NCI-H345 treated with DMSO at 0.1 percent for 48 hours (cell line): ENCODE measurements around the gene ANG.
"Not testable (repeated sequence)": the region's sequence is repeated elsewhere in the genome, so short reads cannot be mapped to it uniquely, and the experiment has no call there.

ENCODE experiments used
- DNase-seq: peaks from one replicate; lab custom pipeline; 2025; ENCODE audit not compliant: unreplicated experiment; lab: John Stamatoyannopoulos, UW

Gene ANG

GRCh38 chr14:20688167-20688839 lies at the start of gene ANG:
Gene ANG (plus strand): TSS chr14:20688764. CDS start chr14:20693565, 4,801 bp downstream.
- DNase-seq: no peak

- no peak for DNase-seq
These were observed 47.0 kb upstream of the ANG start, which contains the start of gene OR6S1 for GRCh38 chr14:20641591-20641990. Gene OR6S1 (minus strand): TSS chr14:20641691. CDS start chr14:20641691, 0 bp downstream.

- DNase-seq: no peak
These were observed 46.4 kb upstream of the ANG start for GRCh38 chr14:20642182-20642581.

GRCh38 chr14:20642755-20643154 lies 45.8 kb upstream of the ANG start:
- not testable (repeated sequence) for DNase-seq

- DNase-seq: no peak
These were observed 44.0 kb upstream of the ANG start for GRCh38 chr14:20644520-20644919.

GRCh38 chr14:20645481-20645880 lies 43.1 kb upstream of the ANG start:
- no peak for DNase-seq

GRCh38 chr14:20652996-20653975 lies 35.3 kb upstream of the ANG start:
- no peak for DNase-seq

GRCh38 chr14:20655851-20656250 lies 32.7 kb upstream of the ANG start:
- DNase-seq: no peak

GRCh38 chr14:20656274-20656673 lies 32.3 kb upstream of the ANG start:
- no peak for DNase-seq

- DNase-seq: no peak
These were observed 31.1 kb upstream of the ANG start for GRCh38 chr14:20657216-20658211.

- no peak for DNase-seq
These were observed 30.3 kb upstream of the ANG start for GRCh38 chr14:20658246-20658645.

- no peak for DNase-seq
These were observed 29.2 kb upstream of the ANG start for GRCh38 chr14:20659336-20659735.

- DNase-seq: no peak
These were observed 28.7 kb upstream of the ANG start for GRCh38 chr14:20659813-20660395.

GRCh38 chr14:20661197-20661596 lies 27.4 kb upstream of the ANG start:
- DNase-seq: no peak

GRCh38 chr14:20662968-20663732 lies 25.4 kb upstream of the ANG start:
- no peak for DNase-seq

- not testable (repeated sequence) for DNase-seq
These were observed 22.1 kb upstream of the ANG start for GRCh38 chr14:20666400-20666961.

GRCh38 chr14:20667957-20668356 lies 20.6 kb upstream of the ANG start:
- DNase-seq: no peak

GRCh38 chr14:20668969-20669368 lies 19.6 kb upstream of the ANG start:
- no peak for DNase-seq

GRCh38 chr14:20671597-20672283 lies 16.8 kb upstream of the ANG start:
- DNase-seq: no peak
